HEK293 (cell line): ENCODE measurements around the gene LRRC66.

Experiments
- CTCF ChIA-PET: fragments of 350-600 bp; formaldehyde crosslinking; extraction: SDS; loops from one replicate; lab custom pipeline; 2021; ENCODE audit warnings: antibody characterized with exemption; lab: Yijun Ruan, JAX
- POLR2A ChIA-PET: fragments of 300-600 bp; formaldehyde crosslinking; extraction: SDS; loops from one replicate; lab custom pipeline; 2020; ENCODE audit warnings: antibody characterized with exemption, inconsistent platforms; lab: Yijun Ruan, JAX
- H3K27ac ChIP-seq: fragments of 200-500 bp; sonication (Bioruptor generic); 2 replicates; pipeline ENCODE4 v1.5.1; 2014; ENCODE audit warnings: low read depth, low read length, control low read depth, inconsistent platforms; ENCODE audit errors: extremely low read depth
- H3K36me3 ChIP-seq, 2 experiments: fragments of 200-500 bp in 1 of 2; sonication (Bioruptor generic) in 1 of 2; 1 replicate in 1 of 2; 2 replicates in 1 of 2; pipeline ENCODE4 v1.5.1; 2014 to 2017; ENCODE audit warnings: inconsistent platforms in 2 of 2, low read length in 2 of 2; ENCODE audit not compliant: control insufficient read depth in 2 of 2, insufficient read depth in 1 of 2
- H3K4me1 ChIP-seq: fragments of 200-500 bp; sonication (Bioruptor generic); 2 replicates; pipeline ENCODE4 v1.5.1; 2014; ENCODE audit warnings: mild to moderate bottlenecking, low read length, inconsistent platforms; ENCODE audit not compliant: control insufficient read depth, insufficient read depth
- H3K4me3 ChIP-seq: 2 replicates; pipeline ENCODE4 v1.5.1; 2011; ENCODE audit warnings: low read depth, mild to moderate bottlenecking, control low read depth, low read length, moderate library complexity
- H3K9me3 ChIP-seq: fragments of 200-500 bp; sonication (Bioruptor generic); 2 replicates; pipeline ENCODE4 v1.5.1; 2014; ENCODE audit warnings: low read depth, low read length, inconsistent platforms; ENCODE audit not compliant: control insufficient read depth, insufficient read depth
- FEZF1 ChIP-seq: fragments of 450-650 bp; formaldehyde crosslinking; IDR thresholded peaks from 2 replicates; pipeline ENCODE4 v1.5.1; 2016; ENCODE audit warnings: missing biosample characterization, missing genetic modification characterization
- GLIS2 ChIP-seq: fragments of 450-650 bp; formaldehyde crosslinking; IDR thresholded peaks from 2 replicates; pipeline ENCODE4 v1.5.1; 2016; ENCODE audit warnings: missing biosample characterization, missing genetic modification characterization
- KLF7 ChIP-seq: fragments of 450-650 bp; formaldehyde crosslinking; IDR thresholded peaks from 2 replicates; pipeline ENCODE4 v1.5.1; 2016; ENCODE audit warnings: missing biosample characterization, missing genetic modification characterization, borderline replicate concordance
- OSR2 ChIP-seq: fragments of 450-650 bp; formaldehyde crosslinking; IDR thresholded peaks from 2 replicates; pipeline ENCODE4 v1.5.1; 2016; ENCODE audit warnings: missing biosample characterization, missing genetic modification characterization
- PRDM4 ChIP-seq: fragments of 450-650 bp; formaldehyde crosslinking; IDR thresholded peaks from 2 replicates; pipeline ENCODE4 v1.5.1; 2017; ENCODE audit warnings: missing biosample characterization, missing genetic modification characterization
- ZBTB26 ChIP-seq: fragments of 450-650 bp; formaldehyde crosslinking; optimal IDR thresholded peaks from 2 replicates; pipeline ENCODE3; 2016; ENCODE audit warnings: missing biosample characterization, mild to moderate bottlenecking, missing genetic modification characterization
- ZNF184 ChIP-seq: fragments of 450-650 bp; IDR thresholded peaks from 2 replicates; pipeline ENCODE4 v1.5.1; 2018; ENCODE audit warnings: missing biosample characterization, mild to moderate bottlenecking, missing genetic modification characterization
- ZNF311 ChIP-seq: fragments of 450-650 bp; formaldehyde crosslinking; IDR thresholded peaks from 2 replicates; pipeline ENCODE4 v1.5.1; 2017; ENCODE audit warnings: missing biosample characterization, missing genetic modification characterization, borderline replicate concordance
- ZNF366 ChIP-seq: fragments of 450-650 bp; formaldehyde crosslinking; conservative IDR thresholded peaks from 2 replicates; pipeline ENCODE4 v1.5.1; 2016; ENCODE audit warnings: missing biosample characterization, missing genetic modification characterization
- ZNF37A ChIP-seq: fragments of 450-650 bp; IDR thresholded peaks from 2 replicates; pipeline ENCODE4 v1.5.1; 2018; ENCODE audit warnings: missing biosample characterization, missing genetic modification characterization
- ZNF449 ChIP-seq: fragments of 450-650 bp; formaldehyde crosslinking; IDR thresholded peaks from 2 replicates; pipeline ENCODE4 v1.5.1; 2017; ENCODE audit warnings: missing biosample characterization, mild to moderate bottlenecking, missing genetic modification characterization, moderate library complexity
- ZNF514 ChIP-seq: fragments of 450-650 bp; formaldehyde crosslinking; IDR thresholded peaks from 2 replicates; pipeline ENCODE4 v1.5.1; 2016; ENCODE audit warnings: missing biosample characterization, missing genetic modification characterization
- ZNF521 ChIP-seq: fragments of 450-650 bp; formaldehyde crosslinking; IDR thresholded peaks from 2 replicates; pipeline ENCODE4 v1.5.1; 2017; ENCODE audit warnings: missing biosample characterization, mild to moderate bottlenecking, missing genetic modification characterization
- ZNF561 ChIP-seq: fragments of 450-650 bp; IDR thresholded peaks from 2 replicates; pipeline ENCODE4 v1.5.1; 2018; ENCODE audit warnings: missing biosample characterization, missing genetic modification characterization, borderline replicate concordance
- ZNF621 ChIP-seq: fragments of 450-650 bp; formaldehyde crosslinking; IDR thresholded peaks from 2 replicates; pipeline ENCODE4 v1.5.1; 2017; ENCODE audit warnings: missing biosample characterization, missing genetic modification characterization

The LRRC66 gene

GRCh38 chr4:51997647-51998046, 22.5 kb downstream of the LRRC66 start:
- Histone ChIP-seq H3K27ac (no peak overlapping the region), H3K9me3 (no peaks in the 10 kb centered on the region), H3K36me3 (peaks cover 0 to 11% of the 10 kb centered on the region in 2 experiments; a peak in 1 of 3 replicates), H3K4me1 (no peaks in the 10 kb centered on the region), H3K4me3 (no peak overlapping the region)
- POLR2A ChIA-PET: no interaction called here
- CTCF ChIA-PET: interaction anchor here (0.7 kb wide), 1 partner anchor 12 kb away, joined by 3 read pairs; no protein-coding TSS in a partner anchor
- TF ChIP-seq GLIS2 (no peak), ZNF311 (tag by site-specific recombination) (no peak), ZNF449 (no peak), ZNF184 (tag by site-specific recombination) (no peak), OSR2 (tag by site-specific recombination) (no peak)

- no peak overlapping the region for H3K4me3 ChIP-seq
- no peak overlapping the region for H3K27ac ChIP-seq
- H3K36me3 ChIP-seq: peaks cover 0 to 6% of the 10 kb centered on the region in 2 experiments; a peak in 1 of 3 replicates
- ChIA-PET CTCF (no interaction called here), POLR2A (no interaction called here)
- no peaks in the 10 kb centered on the region for H3K9me3 ChIP-seq
- no peak for TF ChIP-seq KLF7 (tag by site-specific recombination)
- TF ChIP-seq ZBTB26 (tag by site-specific recombination): no peak
- TF ChIP-seq ZNF37A (tag by site-specific recombination): no peak
- no peak for TF ChIP-seq PRDM4 (tag by site-specific recombination)
- no peak for TF ChIP-seq FEZF1 (tag by site-specific recombination)
- TF ChIP-seq ZNF621 (tag by site-specific recombination): no peak
- no peak for TF ChIP-seq ZNF514
- no peak for TF ChIP-seq ZNF561 (tag by site-specific recombination)
- no peaks in the 10 kb centered on the region for H3K4me1 ChIP-seq
Measured at GRCh38 chr4:51995647-51996220, 24.4 kb downstream of the LRRC66 start.

GRCh38 chr4:51965862-51966261, 54.3 kb downstream of the LRRC66 start:
- Histone ChIP-seq H3K4me3 (no peak overlapping the region), H3K27ac (no peak overlapping the region), H3K4me1 (no peaks in the 10 kb centered on the region), H3K36me3 (no peaks in the 10 kb centered on the region), H3K9me3 (no peaks in the 10 kb centered on the region)
- TF ChIP-seq ZNF366 (tag by site-specific recombination): peak; percentile 72; the same call in 1 of the 2 replicates
- TF ChIP-seq ZNF521 (tag by site-specific recombination): no peak
- ChIA-PET CTCF (no interaction called here), POLR2A (no interaction called here)
